Aorta (tissue), 5 donors: Measurements from ENCODE around the gene GSG1L. TPM values are rescaled to one million over a fixed set of nuclear protein-coding genes. Genes with fewer than 3 reads are reported as not detected.
A peak's percentile ranks its signal among the peaks of the same experiment; 100 is the strongest.

ENCODE experiments used
- ATAC-seq: fragments of 200-7000 bp; cut with Tn5 transposase; one replicate; pipeline ENCODE4 v1.9.1; 2022; ENCODE audit warnings: moderate library complexity; ENCODE audit not compliant: low FRiP score
- DNase-seq, 2 donors: peaks; one replicate each; pipeline ENCODE4 v3.0.0-alpha.2; 2020
- H3K27ac ChIP-seq, 2 donors: one replicate each; pipeline ENCODE4 v1.5.1; 2013; ENCODE audit warnings: low read length in 2 of 2, mild to moderate bottlenecking in 2 of 2, moderate library complexity in 2 of 2, control low read depth in 1 of 2, inconsistent platforms in 1 of 2, low read depth in 1 of 2
- H3K27me3 ChIP-seq, 2 donors: one replicate each; pipeline ENCODE4 v1.6.1; 2013; ENCODE audit warnings: control low read depth in 1 of 2, low read length in 1 of 2, mild to moderate bottlenecking in 1 of 2, moderate library complexity in 1 of 2; ENCODE audit not compliant: insufficient read depth in 2 of 2, control insufficient read depth in 1 of 2
- H3K36me3 ChIP-seq, 2 donors: one replicate each; pipeline ENCODE4 v1.6.1; 2013; ENCODE audit warnings: control low read depth in 1 of 2, low read length in 1 of 2, mild to moderate bottlenecking in 1 of 2; ENCODE audit not compliant: insufficient read depth in 2 of 2, control insufficient read depth in 1 of 2
- H3K4me1 ChIP-seq, 2 donors: one replicate each; pipeline ENCODE4 v1.6.1; 2013; ENCODE audit warnings: low read length in 2 of 2, control low read depth in 1 of 2, mild to moderate bottlenecking in 1 of 2, moderate library complexity in 1 of 2; ENCODE audit not compliant: insufficient read depth in 2 of 2, control insufficient read depth in 1 of 2
- H3K4me3 ChIP-seq, 2 donors: one replicate each; pipeline ENCODE4 v1.5.1; 2013; ENCODE audit warnings: low read length in 2 of 2, control low read depth in 1 of 2, mild to moderate bottlenecking in 1 of 2
- H3K9me3 ChIP-seq: one replicate; pipeline ENCODE4 v1.6.1; 2013; ENCODE audit warnings: mild to moderate bottlenecking, low read length; ENCODE audit not compliant: control insufficient read depth
- WGBS, 2 donors: extraction: QIAGEN DNeasy Blood & Tissue Kit; methylation state at CpG; one replicate each; pipeline ENCODE4 v1.1.7; 2013; 5-methylcytosine and 5-hydroxymethylcytosine counted together
- intact Hi-C, 2 donors: fragments of 100-400 bp; cut with DNase I; formaldehyde crosslinking; loops; one replicate each; pipeline versions ENCODE4 v1.14.2 to v1.15.0; 2022
- polyA plus RNA-seq, 2 donors: library from polyadenylated mRNA; stranded (reverse); fragments of 200-250 nt; gene quantifications; one replicate each; pipeline ENCODE4 v1.2.3, GENCODE V29; 2013
- total RNA-seq, 2 donors: library from RNA; stranded (reverse); fragmentation: NEBNext Ultra II Directional; extraction: Animal tissue kit (Norgen Biotek cat#: 25700); gene quantifications; one replicate each; pipeline ENCODE4 v1.2.1, GENCODE V29; 2021
- donor health status: healthy with polysubstance abuse.
- donor health status: Bipolar disorder and iron deficiency.
- donor health status: DM: no; HTN: no; CAD: no.
- donor health status: DM: no; HTN: no; CAD: no.
- donor health status: DM: yes; HTN: yes; CAD: no.

Gene GSG1L
- total and polyA plus RNA-seq, 4 donors, result 1.6 to 22.2 (median 7.2) TPM

DNA sequence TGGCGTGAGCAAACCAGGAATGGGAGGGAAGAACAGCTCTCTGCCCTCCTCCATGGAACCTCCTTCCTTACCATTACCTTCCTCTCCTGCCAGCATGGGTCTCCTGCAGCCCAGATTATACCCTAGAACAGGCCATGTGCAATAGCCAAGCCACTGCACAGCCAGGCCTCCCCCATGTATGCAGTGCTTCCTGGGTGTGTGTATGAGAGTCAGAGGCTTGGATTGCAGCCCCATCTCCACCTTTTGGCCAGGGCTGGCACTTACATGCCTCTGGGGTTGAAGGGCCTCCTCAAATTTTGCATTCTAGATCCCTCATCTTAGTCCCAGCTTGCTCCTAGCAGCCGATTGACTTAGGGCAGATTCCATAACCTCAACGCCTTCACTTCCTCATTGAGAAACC is 133.7 kb downstream of the GSG1L start:
- ATAC-seq (no peak), DNase-seq (peak in 1 of 2 donors; percentile 63)
- Histone ChIP-seq H3K27ac (no peak overlapping the region), H3K9me3 (no peaks in the 10 kb centered on the region), H3K27me3 (no peaks in the 10 kb centered on the region), H3K36me3 (no peaks in the 10 kb centered on the region), H3K4me3 (no peak overlapping the region), H3K4me1 (no peaks in the 10 kb centered on the region)
- intact Hi-C loops, result no loop called here
- 82 to 90% methylated on average over 3 of the region's 3 CpGs for WGBS, 2 donors

DNA sequence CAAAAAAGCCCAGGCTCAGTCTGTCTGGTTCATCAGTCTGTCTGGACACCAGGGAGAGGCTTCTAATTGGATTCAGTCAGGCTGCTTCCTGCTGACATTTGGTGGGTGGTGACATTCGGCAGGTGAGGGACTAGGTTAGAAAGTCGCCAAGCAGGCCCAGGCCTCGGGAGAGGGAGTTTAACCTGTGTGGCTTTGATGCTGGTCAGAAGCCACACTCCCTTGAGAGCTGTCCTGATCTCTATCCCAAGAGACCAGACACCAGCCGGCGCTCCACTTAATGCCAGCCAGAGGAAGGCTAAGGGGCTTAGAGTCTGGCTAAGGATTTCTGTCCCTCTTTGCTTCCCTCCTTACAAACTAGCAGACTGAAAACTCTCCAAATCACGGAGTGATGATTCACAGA is 135.0 kb downstream of the GSG1L start:
- peak in 1 of 2 donors; percentile 42 for DNase-seq
- 50 to 53% methylated on average over 6 of the region's 6 CpGs for WGBS, 2 donors

DNA sequence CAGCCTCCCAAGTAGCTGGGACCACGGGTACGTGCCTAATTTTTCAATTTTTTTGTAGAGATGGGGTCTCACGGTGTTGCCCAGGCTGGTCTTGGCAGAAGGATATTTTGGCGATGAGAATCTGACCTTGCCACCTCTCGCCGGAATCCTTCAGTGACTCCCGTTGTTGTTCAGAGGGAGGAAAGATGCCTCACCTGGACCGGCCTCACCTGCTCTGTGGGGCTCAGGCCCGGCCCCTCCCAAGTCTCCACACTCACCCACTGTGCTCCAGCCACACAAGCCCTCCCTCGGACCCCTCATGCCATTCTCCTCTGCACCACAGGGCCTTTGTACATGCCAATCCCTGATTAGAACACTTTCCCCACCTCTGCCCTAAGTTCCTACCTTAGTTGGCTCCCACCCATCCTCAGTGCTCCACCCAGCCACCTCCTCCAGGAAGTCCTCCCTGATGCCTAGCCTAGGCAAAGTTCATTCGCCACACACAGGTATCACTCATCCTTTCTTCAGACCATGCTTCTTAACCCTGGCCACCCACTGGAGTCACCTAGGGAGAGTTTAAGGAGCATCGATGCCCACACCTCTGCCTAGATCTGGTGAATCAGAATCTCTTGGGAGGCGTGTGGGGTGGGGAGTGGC is 136.1 kb downstream of the GSG1L start:
- Histone ChIP-seq H3K36me3 (no peaks in the 10 kb centered on the region), H3K9me3 (no peaks in the 10 kb centered on the region), H3K27ac (no peak overlapping the region), H3K4me3 (no peak overlapping the region), H3K4me1 (no peaks in the 10 kb centered on the region), H3K27me3 (no peaks in the 10 kb centered on the region)
- WGBS, 2 donors, result 86% methylated on average over 13 of the region's 13 CpGs
- intact Hi-C loops, result no loop called here
- DNase-seq (peak in 1 of 2 donors; percentile 62), ATAC-seq (no peak)

More for the DNA sequence above, 135.0 kb downstream of the GSG1L start:
- no peaks in the 10 kb centered on the region for H3K36me3 ChIP-seq
- H3K27ac ChIP-seq, result no peak overlapping the region
- H3K4me1 ChIP-seq, result no peaks in the 10 kb centered on the region
- intact Hi-C loops, result no loop called here
- H3K4me3 ChIP-seq, result no peak overlapping the region
- no peaks in the 10 kb centered on the region for H3K27me3 ChIP-seq
- ATAC-seq, result no peak
- H3K9me3 ChIP-seq, result no peaks in the 10 kb centered on the region

DNA sequence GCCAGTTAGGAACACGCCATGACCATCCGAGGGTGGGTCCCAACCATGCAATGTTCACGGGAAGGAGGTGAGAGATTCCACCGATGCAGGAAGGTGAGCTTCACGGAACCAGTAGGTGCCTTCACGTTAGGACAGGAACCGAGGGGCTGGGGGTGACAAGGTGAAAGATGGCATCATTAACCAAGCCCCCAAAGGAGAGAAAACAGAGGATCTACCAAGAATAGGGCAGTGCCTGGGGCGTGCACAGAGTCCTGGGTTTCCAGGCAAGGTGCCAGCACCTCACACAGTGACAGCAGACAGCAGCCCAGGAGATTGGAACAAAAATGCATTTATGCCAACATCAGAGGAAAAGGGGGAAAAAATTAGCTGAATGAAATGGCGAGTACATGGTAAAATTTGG is 137.9 kb downstream of the GSG1L start:
- Histone ChIP-seq H3K27ac (no peak overlapping the region), H3K9me3 (no peaks in the 10 kb centered on the region), H3K27me3 (no peaks in the 10 kb centered on the region), H3K4me1 (no peaks in the 10 kb centered on the region), H3K4me3 (no peak overlapping the region), H3K36me3 (no peaks in the 10 kb centered on the region)
- intact Hi-C loops, result no loop called here
- WGBS, 2 donors, result 74 to 75% methylated on average over 9 of the region's 9 CpGs
- DNase-seq, result peak in 1 of 2 donors; percentile 35
- ATAC-seq, result no peak

DNA sequence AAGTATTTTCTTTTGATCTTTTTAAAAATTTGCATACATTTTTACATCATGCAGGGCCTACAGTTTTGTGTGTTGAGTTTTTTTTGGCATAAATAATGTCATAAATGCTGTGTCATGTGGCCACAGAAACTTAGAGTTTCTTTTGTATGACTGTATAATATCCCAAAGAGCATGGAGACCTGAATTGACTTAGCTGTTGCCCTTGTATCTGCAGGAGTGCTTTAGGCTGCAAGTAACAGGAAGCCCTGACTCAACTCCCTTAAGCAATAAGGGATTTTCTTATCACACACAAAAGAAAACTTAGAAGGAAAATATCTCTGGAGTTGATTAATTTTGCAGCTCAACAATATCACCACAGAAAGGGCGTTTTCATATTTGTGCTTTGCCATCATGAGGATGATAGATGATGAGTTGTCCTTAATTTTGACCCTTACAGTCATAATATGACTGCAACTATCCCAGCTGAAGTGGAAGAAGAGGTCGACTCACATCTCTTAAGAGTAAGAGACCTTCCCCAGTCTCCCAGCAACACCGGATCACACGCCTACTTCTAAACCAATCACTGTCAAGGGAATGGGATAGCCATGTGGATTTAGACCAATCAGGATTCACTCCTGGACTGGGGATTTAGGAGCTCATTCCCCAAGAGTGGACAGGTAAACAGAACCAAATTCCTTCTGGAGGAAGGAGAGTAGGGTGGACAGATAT is 138.9 kb downstream of the GSG1L start:
- ATAC-seq (no peak), DNase-seq (peak in 1 of 2 donors; percentile 1)
- H3K36me3 ChIP-seq, result no peaks in the 10 kb centered on the region
- no peaks in the 10 kb centered on the region for H3K4me1 ChIP-seq
- no peaks in the 10 kb centered on the region for H3K27me3 ChIP-seq
- no peaks in the 10 kb centered on the region for H3K9me3 ChIP-seq
- H3K4me3 ChIP-seq, result no peak overlapping the region
- WGBS, 2 donors, result 67 to 73% methylated on average over 4 of the region's 4 CpGs
- H3K27ac ChIP-seq, result no peak overlapping the region
- intact Hi-C loops, result no loop called here

DNA sequence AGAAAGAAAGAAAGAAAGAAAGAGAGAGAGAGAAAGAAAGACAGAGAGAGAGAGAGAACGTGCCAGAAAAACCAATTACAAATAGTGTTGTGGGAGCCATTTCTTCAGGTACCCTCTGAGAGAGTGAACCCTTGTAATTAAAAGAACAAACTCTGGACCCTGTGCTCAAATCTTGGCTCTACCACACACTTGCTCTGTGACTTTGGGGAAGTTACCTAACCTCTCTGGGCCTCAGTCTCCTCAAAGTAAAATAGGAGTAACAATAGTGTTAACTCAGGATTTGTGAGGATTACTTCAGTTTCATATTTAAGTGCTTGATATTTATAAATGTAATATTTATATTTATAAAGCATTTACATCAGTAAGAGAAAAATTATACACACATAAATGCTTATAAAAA is 139.8 kb downstream of the GSG1L start:
- H3K36me3 ChIP-seq, result no peaks in the 10 kb centered on the region
- ATAC-seq, result no peak
- WGBS, 2 donors, result 80 to 83% methylated on average over 1 of the region's 1 CpG
- intact Hi-C loops, result no loop called here
- H3K27ac ChIP-seq, result no peak overlapping the region
- no peaks in the 10 kb centered on the region for H3K4me1 ChIP-seq
- H3K9me3 ChIP-seq, result no peaks in the 10 kb centered on the region
- no peaks in the 10 kb centered on the region for H3K27me3 ChIP-seq
- DNase-seq, result no peak
- no peak overlapping the region for H3K4me3 ChIP-seq

DNA sequence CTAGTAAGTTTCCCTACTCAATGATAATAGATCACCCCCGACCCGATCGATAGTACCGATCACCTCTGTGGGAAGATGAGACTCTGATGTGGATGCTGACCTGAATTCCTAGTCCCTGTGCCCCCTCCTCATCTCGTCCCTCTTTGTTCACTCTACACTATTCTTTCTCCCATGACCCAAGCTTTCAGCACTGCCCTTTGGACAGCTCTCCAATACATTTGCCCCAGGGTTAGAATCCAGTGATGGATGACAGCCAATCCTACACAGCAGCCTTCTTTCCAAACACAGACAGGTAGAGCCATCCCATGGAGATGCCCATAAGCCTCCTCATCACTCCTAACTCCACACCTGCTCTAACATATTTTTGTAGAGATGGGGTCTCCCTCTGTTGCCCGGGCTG is 141.1 kb downstream of the GSG1L start:
- no peaks in the 10 kb centered on the region for H3K4me1 ChIP-seq
- no peak for ATAC-seq
- H3K36me3 ChIP-seq, result no peaks in the 10 kb centered on the region
- intact Hi-C loops, result no loop called here
- H3K27me3 ChIP-seq, result no peaks in the 10 kb centered on the region
- 70 to 71% methylated on average over 6 of the region's 6 CpGs for WGBS, 2 donors
- no peak overlapping the region for H3K4me3 ChIP-seq
- H3K27ac ChIP-seq, result no peak overlapping the region
- no peaks in the 10 kb centered on the region for H3K9me3 ChIP-seq
- peak in 1 of 2 donors; percentile 5 for DNase-seq

DNA sequence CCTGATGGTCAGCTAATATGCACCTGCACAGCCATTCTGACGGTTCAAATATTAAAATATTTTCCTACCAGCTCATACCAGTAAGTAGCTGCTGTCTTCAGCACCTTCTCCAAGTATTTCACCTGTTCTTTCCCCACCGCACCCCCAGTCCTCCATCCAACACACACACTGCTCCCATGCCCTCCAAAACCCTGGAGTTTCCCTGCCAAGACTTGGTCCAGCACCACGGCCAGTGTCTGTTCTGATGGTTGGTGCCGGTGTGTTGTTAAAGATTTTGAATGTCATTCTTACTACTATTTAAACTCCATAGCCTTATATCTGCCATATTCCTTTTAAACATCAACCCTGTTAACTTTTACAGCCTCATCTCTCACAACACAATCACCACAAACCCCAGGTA is 142.4 kb downstream of the GSG1L start:
- DNase-seq, result peak in 1 of 2 donors; percentile 17
- Histone ChIP-seq H3K9me3 (no peaks in the 10 kb centered on the region), H3K27me3 (no peaks in the 10 kb centered on the region), H3K36me3 (no peaks in the 10 kb centered on the region), H3K4me1 (no peaks in the 10 kb centered on the region), H3K27ac (no peak overlapping the region), H3K4me3 (no peak overlapping the region)
- intact Hi-C loops, result no loop called here
- 71 to 76% methylated on average over 4 of the region's 4 CpGs for WGBS, 2 donors
- no peak for ATAC-seq

DNA sequence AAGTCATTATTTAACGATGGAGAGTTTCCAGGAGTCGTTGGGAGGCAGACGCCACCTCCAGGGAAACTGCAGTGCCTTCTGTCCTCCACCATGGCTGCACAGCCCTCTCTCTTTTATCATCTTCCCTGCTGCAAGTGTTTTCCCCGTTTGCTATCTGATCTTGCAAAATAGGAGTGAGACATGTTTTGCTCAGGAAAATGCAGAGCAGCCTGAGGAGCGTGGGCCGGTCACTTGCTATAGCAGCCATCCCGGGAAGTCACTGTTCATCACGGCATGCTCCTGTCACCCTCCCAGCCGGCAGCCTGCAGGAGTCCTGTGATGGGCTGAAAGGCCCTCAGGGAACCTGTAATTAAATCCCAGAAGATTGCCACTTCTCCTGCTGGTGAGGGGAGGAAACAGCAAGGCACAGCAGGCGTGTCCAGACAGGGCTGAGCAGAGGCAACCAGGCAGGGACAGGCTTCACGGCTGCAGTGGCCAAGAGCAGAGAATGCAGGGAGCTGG is 143.1 kb downstream of the GSG1L start:
- no peaks in the 10 kb centered on the region for H3K36me3 ChIP-seq
- H3K4me1 ChIP-seq, result no peaks in the 10 kb centered on the region
- H3K27me3 ChIP-seq, result no peaks in the 10 kb centered on the region
- WGBS, 2 donors, result 44 to 48% methylated on average over 11 of the region's 11 CpGs
- ATAC-seq (no peak), DNase-seq (peak in 1 of 2 donors; percentile 44)
- no peak overlapping the region for H3K27ac ChIP-seq
- H3K4me3 ChIP-seq, result no peak overlapping the region
- no peaks in the 10 kb centered on the region for H3K9me3 ChIP-seq
- intact Hi-C loops, result no loop called here
